ENCODE results near the gene RAD18. TPM values are rescaled to one million over a fixed set of nuclear protein-coding genes. Genes with fewer than 3 reads are reported as not detected.

Gene RAD18
- total RNA-seq, 1 experiment from 2014 or later = 42.5 TPM

DNA sequence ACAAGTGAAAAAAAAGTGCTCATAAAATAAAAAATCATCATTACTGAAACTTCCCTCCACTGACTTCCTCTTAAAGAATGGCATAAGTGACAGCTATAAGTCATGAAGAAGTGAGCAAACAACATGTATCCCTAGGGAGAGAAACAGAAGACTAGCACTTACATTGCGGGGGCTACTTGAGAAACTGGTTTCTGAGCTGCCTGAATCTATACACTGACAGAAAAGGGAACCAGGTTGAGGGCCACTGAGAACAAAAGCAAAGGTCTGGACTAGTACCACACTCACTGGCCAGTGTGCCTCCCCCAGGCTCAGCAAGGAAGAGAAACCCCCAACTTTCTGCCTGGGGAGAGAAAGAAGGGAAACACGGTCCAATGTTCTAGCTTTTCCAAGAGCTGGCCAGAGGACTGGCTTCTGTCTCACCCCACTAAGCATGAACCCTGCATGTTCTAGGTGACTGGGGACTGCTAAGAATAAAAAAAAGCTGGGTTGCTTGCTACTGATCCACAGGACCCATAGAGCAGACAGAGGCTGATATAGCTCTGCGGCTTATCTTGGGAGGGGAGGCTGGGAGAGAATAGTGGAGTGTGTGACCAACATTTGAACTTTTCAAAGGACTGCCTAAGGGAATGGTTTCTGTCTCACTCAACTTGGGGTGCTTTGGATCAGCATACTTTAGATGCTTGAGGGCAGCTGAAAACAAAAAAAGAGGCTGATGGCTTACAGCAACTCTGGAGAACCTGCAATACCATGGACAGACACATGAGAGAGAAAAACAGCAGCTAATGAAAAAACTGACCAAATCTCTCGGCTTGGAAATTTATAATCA is 8.1 kb downstream of the RAD18 start:
- Histone ChIP-seq H3K36me3 (ENCODE audit: insufficient read depth, low read length, poor library complexity, severe bottlenecking) (peaks cover 11% of the 10 kb centered on the region), H3K4me1 (ENCODE audit: insufficient read depth, low read length, poor library complexity, severe bottlenecking) (peaks cover 6% of the 10 kb centered on the region), H3K27ac (ENCODE audit: low read depth, low read length, poor library complexity, severe bottlenecking) (no peak overlapping the region), H3K27me3 (replicated peaks; ENCODE audit: insufficient read depth, low read depth, low read length, poor library complexity) (no peaks in the 10 kb centered on the region), H3K9me3 (ENCODE audit: low read depth, low read length, poor library complexity, severe bottlenecking) (no peaks in the 10 kb centered on the region), H3K4me3 (ENCODE audit: low read depth, low read length, poor library complexity, severe bottlenecking) (no peak overlapping the region)
- intact Hi-C loops (cut with micrococcal nuclease; ENCODE audit: unreplicated experiment) = no loop called here
- TF ChIP-seq EZH2 (IDR thresholded peaks at IDR 0.05; ENCODE audit: borderline replicate concordance, low read depth, low read length, poor library complexity, severe bottlenecking) = no peak
- TF ChIP-seq, protein P1, sequence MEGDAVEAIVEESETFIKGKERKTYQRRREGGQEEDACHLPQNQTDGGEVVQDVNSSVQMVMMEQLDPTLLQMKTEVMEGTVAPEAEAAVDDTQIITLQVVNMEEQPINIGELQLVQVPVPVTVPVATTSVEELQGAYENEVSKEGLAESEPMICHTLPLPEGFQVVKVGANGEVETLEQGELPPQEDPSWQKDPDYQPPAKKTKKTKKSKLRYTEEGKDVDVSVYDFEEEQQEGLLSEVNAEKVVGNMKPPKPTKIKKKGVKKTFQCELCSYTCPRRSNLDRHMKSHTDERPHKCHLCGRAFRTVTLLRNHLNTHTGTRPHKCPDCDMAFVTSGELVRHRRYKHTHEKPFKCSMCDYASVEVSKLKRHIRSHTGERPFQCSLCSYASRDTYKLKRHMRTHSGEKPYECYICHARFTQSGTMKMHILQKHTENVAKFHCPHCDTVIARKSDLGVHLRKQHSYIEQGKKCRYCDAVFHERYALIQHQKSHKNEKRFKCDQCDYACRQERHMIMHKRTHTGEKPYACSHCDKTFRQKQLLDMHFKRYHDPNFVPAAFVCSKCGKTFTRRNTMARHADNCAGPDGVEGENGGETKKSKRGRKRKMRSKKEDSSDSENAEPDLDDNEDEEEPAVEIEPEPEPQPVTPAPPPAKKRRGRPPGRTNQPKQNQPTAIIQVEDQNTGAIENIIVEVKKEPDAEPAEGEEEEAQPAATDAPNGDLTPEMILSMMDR (conservative IDR thresholded peaks at IDR 0.05; ENCODE audit: low read depth, low read length) = no peak
- no TSS peak for BruUV-seq (replicated peaks)
- ChIA-PET CTCF (no interaction called here), POLR2A (ENCODE audit: low non-redundant PET) (no interaction called here)
- DNase-seq (ENCODE audit: low spot score) = no peak

DNA sequence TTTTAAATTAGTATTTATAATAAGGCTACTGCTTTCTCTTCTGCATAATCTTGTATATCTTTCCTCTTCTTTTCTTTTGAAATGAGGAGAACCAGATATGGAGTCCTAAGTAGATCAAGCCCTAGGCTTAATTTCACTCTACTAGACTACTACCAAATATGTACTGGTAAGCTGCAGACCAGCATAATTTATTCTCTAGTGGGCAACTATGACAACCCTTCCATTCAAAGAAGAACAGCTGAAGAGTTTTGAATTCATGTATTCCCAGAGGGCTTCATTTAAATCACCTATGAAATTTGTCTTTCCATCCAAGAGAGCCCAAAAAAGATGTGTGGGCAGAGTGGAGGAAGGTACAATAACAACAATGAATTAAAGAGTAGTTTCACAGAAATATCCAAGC is 10.0 kb downstream of the RAD18 start:
- no TSS peak for BruUV-seq (replicated peaks)
- POLR2A ChIA-PET (ENCODE audit: low non-redundant PET) = no interaction called here
- no peak for DNase-seq (ENCODE audit: low spot score)
- Histone ChIP-seq H3K4me1 (ENCODE audit: insufficient read depth, low read length, poor library complexity, severe bottlenecking) (peaks cover 16% of the 10 kb centered on the region), H3K27me3 (replicated peaks; ENCODE audit: insufficient read depth, low read depth, low read length, poor library complexity) (no peaks in the 10 kb centered on the region), H3K4me3 (ENCODE audit: low read depth, low read length, poor library complexity, severe bottlenecking) (no peak overlapping the region), H3K36me3 (ENCODE audit: insufficient read depth, low read length, poor library complexity, severe bottlenecking) (peaks cover 5% of the 10 kb centered on the region), H3K27ac (ENCODE audit: low read depth, low read length, poor library complexity, severe bottlenecking) (no peak overlapping the region), H3K9me3 (ENCODE audit: low read depth, low read length, poor library complexity, severe bottlenecking) (no peaks in the 10 kb centered on the region)
- TF ChIP-seq, protein P1 (conservative IDR thresholded peaks at IDR 0.05; ENCODE audit: low read depth, low read length) = no peak
- no peak for TF ChIP-seq EZH2 (IDR thresholded peaks at IDR 0.05; ENCODE audit: borderline replicate concordance, low read depth, low read length, poor library complexity, severe bottlenecking)
- CTCF ChIA-PET = no interaction called here
- intact Hi-C loops (cut with micrococcal nuclease; ENCODE audit: unreplicated experiment) = no loop called here

DNA sequence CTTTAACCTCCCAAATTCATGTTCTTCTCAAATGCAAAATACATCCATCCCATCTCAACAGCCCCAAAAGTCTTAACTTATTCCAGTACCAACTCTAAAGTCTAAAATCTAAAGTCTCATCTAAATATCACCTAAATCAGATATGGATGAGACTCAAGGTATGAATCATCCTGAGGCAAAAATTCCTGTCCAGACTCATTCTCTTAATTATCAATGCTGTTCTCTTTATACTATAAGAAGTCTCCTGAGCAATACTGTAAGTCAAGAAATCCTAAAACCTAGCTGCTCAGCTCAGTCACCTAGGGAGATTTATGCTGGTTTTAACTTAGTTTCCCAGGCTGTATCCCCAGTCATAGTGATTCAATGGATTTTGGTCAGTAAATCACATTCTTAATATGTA is 11.1 kb downstream of the RAD18 start:
- no peaks in the 10 kb centered on the region for H3K36me3 ChIP-seq (ENCODE audit: insufficient read depth, low read length, poor library complexity, severe bottlenecking)
- no peak for DNase-seq (ENCODE audit: low spot score)
- intact Hi-C loops (cut with micrococcal nuclease; ENCODE audit: unreplicated experiment) = no loop called here
- H3K4me1 ChIP-seq (ENCODE audit: insufficient read depth, low read length, poor library complexity, severe bottlenecking) = peaks cover 16% of the 10 kb centered on the region
- TF ChIP-seq, protein P1 (conservative IDR thresholded peaks at IDR 0.05; ENCODE audit: low read depth, low read length) = no peak
- TF ChIP-seq EZH2 (IDR thresholded peaks at IDR 0.05; ENCODE audit: borderline replicate concordance, low read depth, low read length, poor library complexity, severe bottlenecking) = no peak
- ChIA-PET CTCF (no interaction called here), POLR2A (ENCODE audit: low non-redundant PET) (no interaction called here)
- no TSS peak for BruUV-seq (replicated peaks)
- no peaks in the 10 kb centered on the region for H3K9me3 ChIP-seq (ENCODE audit: low read depth, low read length, poor library complexity, severe bottlenecking)
- H3K27ac ChIP-seq (ENCODE audit: low read depth, low read length, poor library complexity, severe bottlenecking) = no peak overlapping the region
- H3K4me3 ChIP-seq (ENCODE audit: low read depth, low read length, poor library complexity, severe bottlenecking) = no peak overlapping the region
- no peaks in the 10 kb centered on the region for H3K27me3 ChIP-seq (replicated peaks; ENCODE audit: insufficient read depth, low read depth, low read length, poor library complexity)
